Right lobe of liver (tissue), 6 donors: Measurements from ENCODE around the gene ENTHD1. TPM values are rescaled to one million over a fixed set of nuclear protein-coding genes. Genes with fewer than 3 reads are reported as not detected.

Source experiments
- ATAC-seq, 4 donors: fragments of 200-7000 bp; cut with Tn5 transposase; one replicate each; pipeline ENCODE4 v1.9.1; 2020; ENCODE audit warnings: mild to moderate bottlenecking in 4 of 4, moderate library complexity in 4 of 4
- DNase-seq, 3 donors: peaks; one replicate each; pipeline ENCODE4 v3.0.0-alpha.2; 2020
- H3K27ac ChIP-seq, 3 donors: fragments of 200-600 bp; one replicate each; pipeline ENCODE4 v1.8.0; 2022
- H3K27me3 ChIP-seq, 2 donors: fragments of 200-600 bp; one replicate each; pipeline ENCODE4 v1.8.0; 2022
- H3K36me3 ChIP-seq, 4 donors: fragments of 200-600 bp; sonication (generic) in 1 of 4; one replicate each; pipeline versions ENCODE4 v1.5.1 to v1.8.0; 2017 to 2022; ENCODE audit warnings: control low read depth in 1 of 4
- H3K4me1 ChIP-seq, 4 donors: fragments of 200-600 bp; sonication (generic) in 1 of 4; one replicate each; pipeline versions ENCODE4 v1.5.1 to v1.8.0; 2017 to 2022; ENCODE audit warnings: control low read depth in 1 of 4
- H3K4me3 ChIP-seq, 3 donors: fragments of 200-600 bp; one replicate each; pipeline ENCODE4 v1.8.0; 2022
- H3K9me3 ChIP-seq, 4 donors: fragments of 200-600 bp; sonication (generic) in 1 of 4; one replicate each; pipeline versions ENCODE4 v1.5.1 to v1.8.0; 2017 to 2022; ENCODE audit warnings: control low read depth in 1 of 4
- CTCF ChIP-seq, 4 donors: fragments of 200-600 bp in 3 of 4; fragments of 450-650 bp in 1 of 4; IDR thresholded peaks; one replicate each; pipeline versions ENCODE4 v1.5.1 to v1.8.0; 2016 to 2022; ENCODE audit warnings: antibody characterized with exemption in 4 of 4, mild to moderate bottlenecking in 2 of 4
- POLR2A ChIP-seq: fragments of 450-650 bp; IDR thresholded peaks from one replicate; pipeline ENCODE4 v1.6.1; 2017; ENCODE audit warnings: antibody characterized with exemption, mild to moderate bottlenecking
- WGBS: methylation state at CpG from one replicate; pipeline ENCODE4 v1.1.6; 2018; ENCODE audit warnings: low coverage, low lambda C conversion rate; ENCODE audit not compliant: insufficient coverage; ENCODE audit errors: missing lambda C conversion rate; 5-methylcytosine and 5-hydroxymethylcytosine counted together
- intact Hi-C, 2 donors: fragments of 100-400 bp; cut with DNase I; formaldehyde crosslinking; loops; one replicate each; pipeline versions ENCODE4 v1.11.2 to v1.14.1; 2022
- total RNA-seq, 6 experiments: library from RNA; depleted of rRNA in 2 of 6; stranded (reverse); fragments of >200 nt in 2 of 6; fragmentation: NEBNext Ultra II Directional in 3 of 6; extraction: Animal tissue kit (Norgen Biotek cat#: 25700) in 3 of 6; gene quantifications; one replicate each; pipeline versions ENCODE4 v1.1.0 to v1.2.4, GENCODE V29; 2016 to 2023
- donor health status: DM: no; HTN: yes; CAD: no.
- donor health status: DM: no; HTN: no; CAD: no.
- donor health status: DM: no; HTN: no; CAD: no.
- donor health status: DM: no; HTN: yes; CAD: no.
- donor health status: DM: no; HTN: yes; CAD: no.

ENTHD1 gene
- total RNA-seq, 6 experiments from 2014 or later: not detected

- no peaks in the 10 kb centered on the region for H3K4me1 ChIP-seq
- H3K36me3 ChIP-seq: no peaks in the 10 kb centered on the region
- intact Hi-C loops: no loop called here
- DNase-seq: no peak
- ATAC-seq: no peak
- no peaks in the 10 kb centered on the region for H3K27me3 ChIP-seq
- no peaks in the 10 kb centered on the region for H3K9me3 ChIP-seq
- no peak overlapping the region for H3K4me3 ChIP-seq
- no peak overlapping the region for H3K27ac ChIP-seq
- TF ChIP-seq POLR2A (no peak), CTCF (IDR thresholded peaks at IDR 0.05) (peak in 1 of 4 donors; percentile 7)
- WGBS: 21% methylated on average over 7 of the region's 7 CpGs
These were observed 34.0 kb upstream of the ENTHD1 start for GRCh38 chr22:39927544-39927943.

GRCh38 chr22:39926753-39927152 lies 33.2 kb upstream of the ENTHD1 start:
- no peak overlapping the region for H3K27ac ChIP-seq
- intact Hi-C loops: no loop called here
- no peaks in the 10 kb centered on the region for H3K27me3 ChIP-seq

DNA sequence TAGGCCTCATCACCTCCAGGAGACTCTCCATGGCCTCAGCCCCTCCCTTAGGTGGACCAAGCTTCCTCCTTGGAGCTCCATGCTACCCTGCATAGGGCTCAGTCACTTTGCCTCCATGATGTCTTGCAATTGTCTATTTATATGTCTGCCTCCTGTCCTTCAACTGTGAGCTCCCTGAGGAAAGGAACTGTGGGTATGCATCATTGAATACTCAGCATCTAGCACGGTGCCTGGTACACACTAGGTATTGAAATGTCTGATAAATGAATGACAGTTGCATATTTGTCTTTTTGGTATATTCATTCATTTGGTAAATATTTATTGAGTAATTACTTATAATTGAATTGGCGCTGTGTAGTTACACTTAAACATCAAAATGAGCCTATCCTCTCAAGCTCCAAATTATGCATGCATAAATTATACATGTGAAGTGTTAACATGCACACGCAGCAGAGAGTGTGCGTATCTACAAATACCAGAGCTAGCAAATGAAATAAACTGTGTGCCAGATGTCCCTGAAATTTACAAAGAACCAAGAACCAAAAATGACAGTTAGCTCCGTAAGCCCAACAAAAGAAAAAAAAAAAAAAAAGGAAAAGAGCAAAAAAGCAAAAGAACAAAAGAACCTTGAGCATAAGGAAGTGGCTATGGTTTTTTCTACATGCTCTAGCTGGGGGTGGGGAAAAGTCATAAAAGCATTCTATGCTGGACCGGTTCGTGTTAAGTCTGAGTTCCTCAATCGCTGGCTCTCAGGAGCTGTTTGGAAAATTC lies 32.5 kb upstream of the ENTHD1 start:
- no peaks in the 10 kb centered on the region for H3K36me3 ChIP-seq
- intact Hi-C loops: no loop called here
- no peak for TF ChIP-seq POLR2A
- TF ChIP-seq CTCF (IDR thresholded peaks at IDR 0.05): no peak
- no peaks in the 10 kb centered on the region for H3K9me3 ChIP-seq
- 47% methylated on average over 7 of the region's 8 CpGs for WGBS
- ATAC-seq (no peak), DNase-seq (no peak)
- H3K4me3 ChIP-seq: no peak overlapping the region
- H3K27ac ChIP-seq: no peak overlapping the region
- H3K27me3 ChIP-seq: no peaks in the 10 kb centered on the region
- no peaks in the 10 kb centered on the region for H3K4me1 ChIP-seq

More at GRCh38 chr22:39926753-39927152, 33.2 kb upstream of the ENTHD1 start:
- Histone ChIP-seq H3K36me3 (no peaks in the 10 kb centered on the region), H3K9me3 (no peaks in the 10 kb centered on the region), H3K4me1 (no peaks in the 10 kb centered on the region), H3K4me3 (no peak overlapping the region)
- ATAC-seq (no peak), DNase-seq (no peak)
- TF ChIP-seq POLR2A (no peak), CTCF (IDR thresholded peaks at IDR 0.05) (no peak)
- WGBS: 50% methylated on average over 5 of the region's 5 CpGs

- H3K27ac ChIP-seq: no peak overlapping the region
- TF ChIP-seq POLR2A (no peak), CTCF (IDR thresholded peaks at IDR 0.05) (no peak)
- H3K27me3 ChIP-seq: no peaks in the 10 kb centered on the region
- no peaks in the 10 kb centered on the region for H3K9me3 ChIP-seq
- 83% methylated on average over 1 of the region's 2 CpGs for WGBS
- H3K4me1 ChIP-seq: no peaks in the 10 kb centered on the region
- no peak overlapping the region for H3K4me3 ChIP-seq
- H3K36me3 ChIP-seq: no peaks in the 10 kb centered on the region
- intact Hi-C loops: no loop called here
- ATAC-seq: no peak
- no peak for DNase-seq
These were observed 31.7 kb upstream of the ENTHD1 start for GRCh38 chr22:39925273-39925672.
